Measurements from ENCODE around the gene GSG1L.

DNA sequence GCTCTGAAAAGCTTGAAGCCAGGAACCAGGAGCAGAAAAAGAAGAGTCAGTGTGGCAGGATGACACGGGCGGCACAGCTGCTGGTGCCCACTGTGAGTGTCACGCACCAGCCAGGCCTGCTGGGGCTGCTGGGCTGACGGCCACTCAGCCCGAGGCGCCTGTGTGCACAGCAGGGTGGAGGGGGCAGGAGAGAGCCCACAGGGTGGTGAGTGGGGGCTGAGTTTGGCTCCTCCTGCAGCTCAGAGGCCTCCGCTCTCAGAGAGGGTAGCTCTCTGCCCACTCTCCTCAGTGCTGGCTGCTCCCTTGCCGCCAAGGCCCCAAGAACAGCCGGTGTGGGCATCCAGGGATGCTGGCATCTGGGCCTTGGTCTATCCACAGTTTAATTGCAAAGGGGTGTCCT lies 59.6 kb downstream of the GSG1L start:
- TF ChIP-seq POLR2AphosphoS5 (IDR thresholded peaks at IDR 0.05): no peak
- TF ChIP-seq, protein P1, sequence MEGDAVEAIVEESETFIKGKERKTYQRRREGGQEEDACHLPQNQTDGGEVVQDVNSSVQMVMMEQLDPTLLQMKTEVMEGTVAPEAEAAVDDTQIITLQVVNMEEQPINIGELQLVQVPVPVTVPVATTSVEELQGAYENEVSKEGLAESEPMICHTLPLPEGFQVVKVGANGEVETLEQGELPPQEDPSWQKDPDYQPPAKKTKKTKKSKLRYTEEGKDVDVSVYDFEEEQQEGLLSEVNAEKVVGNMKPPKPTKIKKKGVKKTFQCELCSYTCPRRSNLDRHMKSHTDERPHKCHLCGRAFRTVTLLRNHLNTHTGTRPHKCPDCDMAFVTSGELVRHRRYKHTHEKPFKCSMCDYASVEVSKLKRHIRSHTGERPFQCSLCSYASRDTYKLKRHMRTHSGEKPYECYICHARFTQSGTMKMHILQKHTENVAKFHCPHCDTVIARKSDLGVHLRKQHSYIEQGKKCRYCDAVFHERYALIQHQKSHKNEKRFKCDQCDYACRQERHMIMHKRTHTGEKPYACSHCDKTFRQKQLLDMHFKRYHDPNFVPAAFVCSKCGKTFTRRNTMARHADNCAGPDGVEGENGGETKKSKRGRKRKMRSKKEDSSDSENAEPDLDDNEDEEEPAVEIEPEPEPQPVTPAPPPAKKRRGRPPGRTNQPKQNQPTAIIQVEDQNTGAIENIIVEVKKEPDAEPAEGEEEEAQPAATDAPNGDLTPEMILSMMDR (IDR thresholded peaks at IDR 0.05): no peak
